K562 (cell line): Measurements from ENCODE around the gene PSORS1C1. TPM values are rescaled to one million over a fixed set of nuclear protein-coding genes. Genes with fewer than 3 reads are reported as not detected.

Source experiments
- AFF1 ChIP-seq, 2 experiments: fragments of 450-650 bp; IDR thresholded peaks; 2 replicates each; pipeline ENCODE4 v1.6.1; 2018; ENCODE audit warnings: mild to moderate bottlenecking in 2 of 2, low read depth in 1 of 2; ENCODE audit not compliant: partially characterized antibody in 2 of 2
- ATF7 ChIP-seq: fragments of 450-650 bp; IDR thresholded peaks from 2 replicates; pipeline ENCODE4 v1.7.1; 2014; ENCODE audit warnings: mild to moderate bottlenecking, moderate library complexity
- CBFA2T3 ChIP-seq: fragments of 450-650 bp; IDR thresholded peaks from 2 replicates; pipeline ENCODE4 v1.6.1; 2017
- CTCF ChIP-seq, 3 experiments: IDR thresholded peaks in 2 of 3; conservative IDR thresholded peaks in 1 of 3; 2 replicates each; pipeline ENCODE4 v1.5.1; 2011 to 2012; ENCODE audit warnings: low read length in 3 of 3, mild to moderate bottlenecking in 3 of 3, control low read depth in 2 of 3, improper control_type of control experiment in 1 of 3, inconsistent platforms in 1 of 3, low read depth in 1 of 3, mixed read lengths in 1 of 3, moderate library complexity in 1 of 3; ENCODE audit not compliant: insufficient read depth in 2 of 3
- ETV6 ChIP-seq, 3 experiments: fragments of 150-350 bp in 1 of 3; sonication (generic) in 1 of 3; formaldehyde crosslinking in 1 of 3; IDR thresholded peaks; 2 replicates each; pipeline versions ENCODE4 v1.6.1 to v1.8.0; 2014 to 2022; ENCODE audit warnings: borderline replicate concordance in 2 of 3, low read depth in 2 of 3, antibody characterized with exemption in 1 of 3, low read length in 1 of 3, mild to moderate bottlenecking in 1 of 3, missing genetic modification reagents in 1 of 3
- FOSL1 ChIP-seq: fragments of 200-800 bp; sonication (Bioruptor generic); conservative IDR thresholded peaks from 2 replicates; pipeline ENCODE4 v1.6.1; 2016; ENCODE audit warnings: missing genetic modification characterization, missing compliant biosample characterization
- KDM1A ChIP-seq, 2 experiments: fragments of 450-650 bp; IDR thresholded peaks; 2 replicates each; pipeline ENCODE4 v1.6.1; 2016; ENCODE audit warnings: mild to moderate bottlenecking in 2 of 2
- KDM5B ChIP-seq: fragments of 200-600 bp; sonication (generic); IDR thresholded peaks from 2 replicates; pipeline ENCODE4 v1.6.1; 2012; ENCODE audit warnings: low read depth, mild to moderate bottlenecking, moderate library complexity, low read length, control low read depth, inconsistent platforms; ENCODE audit not compliant: insufficient replicate concordance
- MLLT1 ChIP-seq, 2 experiments: fragments of 450-650 bp; IDR thresholded peaks; 2 replicates each; pipeline ENCODE4 v1.6.1; 2016
- PATZ1 ChIP-seq: fragments of 250-450 bp; sonication (Bioruptor Pico); IDR thresholded peaks from 2 replicates; pipeline ENCODE4 v1.5.0; 2020; ENCODE audit warnings: mild to moderate bottlenecking, borderline replicate concordance
- PHB2 ChIP-seq: fragments of 450-650 bp; IDR thresholded peaks from 2 replicates; pipeline ENCODE4 v1.6.1; 2017; ENCODE audit warnings: low read depth
- TOE1 ChIP-seq, 2 experiments: fragments of 450-650 bp in 1 of 2; sonication (generic) in 1 of 2; formaldehyde crosslinking in 1 of 2; IDR thresholded peaks; 2 replicates each; pipeline versions ENCODE4 v1.7.1 to v1.8.0; 2016 to 2022; ENCODE audit warnings: borderline replicate concordance in 2 of 2, mild to moderate bottlenecking in 2 of 2, antibody characterized with exemption in 1 of 2, inconsistent platforms in 1 of 2, low read depth in 1 of 2, missing genetic modification reagents in 1 of 2, moderate library complexity in 1 of 2
- ZKSCAN8 ChIP-seq: fragments of 200-800 bp; sonication (Bioruptor generic); IDR thresholded peaks from 2 replicates; pipeline ENCODE4 v1.6.1; 2016; ENCODE audit warnings: missing genetic modification characterization, missing compliant biosample characterization
- ZNF551 ChIP-seq: fragments of 250-450 bp; sonication (Bioruptor Pico); IDR thresholded peaks from 2 replicates; pipeline ENCODE4 v1.5.0; 2021; ENCODE audit warnings: mild to moderate bottlenecking, moderate library complexity
- ZNF830 ChIP-seq: fragments of 250-450 bp; sonication (Bioruptor Pico); IDR thresholded peaks from 2 replicates; pipeline ENCODE4 v1.5.0; 2021; ENCODE audit warnings: mild to moderate bottlenecking
- ZSCAN32 ChIP-seq: fragments of 450-650 bp; formaldehyde crosslinking; IDR thresholded peaks from 2 replicates; pipeline ENCODE4 v1.4.0; 2020; ENCODE audit warnings: mild to moderate bottlenecking, moderate library complexity
- ZZZ3 ChIP-seq: fragments of 450-650 bp; IDR thresholded peaks from 2 replicates; pipeline ENCODE4 v1.6.1; 2016; ENCODE audit warnings: antibody characterized with exemption, mild to moderate bottlenecking, moderate library complexity
- polyA plus RNA-seq, 8 experiments: library from polyadenylated mRNA; depleted of rRNA in 4 of 8; stranded (reverse) in 5 of 8; unstranded in 3 of 8; fragments of >200 nt; fragmentation: Nextera tagmentation in 2 of 8; fragmentation: Illumina TruSeq in 1 of 8; extraction: Ambion mirVana in 2 of 8; extraction: Trizol in 1 of 8; gene quantifications; 2 replicates each; pipeline versions ENCODE4 v1.2.1 to v1.2.3, GENCODE V29; 2011 to 2014; ENCODE audit warnings: inconsistent platforms in 1 of 8, missing spikeins in 1 of 8
- total RNA-seq, 7 experiments: library from RNA; depleted of rRNA in 6 of 7; stranded (reverse); fragments of >200 nt in 6 of 7; fragmentation: Illumina TruSeq in 2 of 7; extraction: Trizol in 2 of 7; gene quantifications; 2 replicates each; pipeline versions ENCODE4 v1.2.1 to v1.2.3, GENCODE V29; 2011 to 2021; ENCODE audit warnings: low replicate concordance in 1 of 7

Gene PSORS1C1
- total and polyA plus RNA-seq, 9 of the 15 experiments (the other 6 are each of a cell fraction or from before 2014, with no cell fraction given): 0.11 TPM; not detected in 8

GRCh38 chr6:31083742-31084354, 30.8 kb upstream of the PSORS1C1 start (continued):
- TF ChIP-seq CTCF (IDR thresholded peaks at IDR 0.05 in 2 of 3, conservative IDR thresholded peaks at IDR 0.05 in 1 of 3; ENCODE audit: insufficient read depth in 2 of 3, low read depth in 1 of 3, low read length in 3 of 3) (peak; percentile 78 to 89 (median 84)), PATZ1 (CRISPR knock-in tag) (no peak), AFF1 (IDR thresholded peaks at IDR 0.05; ENCODE audit: low read depth in 1 of 2, partially characterized antibody in 2 of 2) (peak; percentile 25 to 33), ZNF551 (CRISPR knock-in tag) (no peak), ZZZ3 (no peak), MLLT1 (IDR thresholded peaks at IDR 0.05) (no peak), CBFA2T3 (peak; percentile 45; the same call in 1 of the 2 replicates), PHB2 (no peak), KDM5B (no peak), ETV6 (IDR thresholded peaks at IDR 0.05; ENCODE audit: borderline replicate concordance in 1 of 2, low read depth in 2 of 2, low read length in 1 of 2) (no peak), ETV6 (CRISPR knock-in tag; IDR thresholded peaks at IDR 0.05; ENCODE audit: borderline replicate concordance) (no peak), ATF7 (peak; percentile 86), ZKSCAN8 (CRISPR knock-in tag) (no peak), TOE1 (IDR thresholded peaks at IDR 0.05; ENCODE audit: borderline replicate concordance) (peak; percentile 41; the same call in 1 of the 2 replicates), TOE1 (CRISPR knock-in tag; IDR thresholded peaks at IDR 0.05; ENCODE audit: borderline replicate concordance, low read depth) (no peak), FOSL1 (tag) (peak; percentile 62), KDM1A (IDR thresholded peaks at IDR 0.05) (peak; percentile 30 to 36; a peak in 3 of 4 replicates), ZSCAN32 (CRISPR knock-in tag) (no peak), ZNF830 (CRISPR knock-in tag) (0 out of 2 replicates have a peak, but pooled peaks have one; percentile 44)
